ENCODE results near the gene VCAN.

The VCAN gene

DNA sequence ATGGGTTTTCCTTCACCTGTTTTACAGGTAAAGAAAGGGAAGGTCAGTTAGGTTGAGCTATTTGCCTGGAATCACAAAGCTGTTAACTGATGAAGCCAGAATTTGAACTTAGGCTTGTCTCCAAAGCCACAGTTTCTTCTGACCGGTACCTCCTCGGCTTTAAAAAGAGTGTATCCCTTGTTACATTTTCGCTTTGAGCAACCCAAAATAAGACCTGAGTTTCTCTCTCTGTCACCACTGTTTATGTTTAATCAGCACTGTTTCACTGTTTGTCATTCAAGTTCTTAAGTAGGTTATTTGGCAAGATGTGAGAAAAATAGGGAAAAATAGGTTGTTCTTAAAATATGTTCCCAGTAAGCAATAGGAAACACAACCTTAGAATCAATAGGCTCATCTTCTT, 84.6 kb downstream of the VCAN start:
- Histone ChIP-seq H3K27ac (ENCODE audit: low read depth, low read length) (no peak overlapping the region), H4K20me1 (ENCODE audit: control insufficient read depth, insufficient read depth, low read depth, low read length) (no peaks in the 10 kb centered on the region), H3K4me1 (ENCODE audit: control insufficient read depth, low read length) (no peaks in the 10 kb centered on the region), H3K36me3 (ENCODE audit: control insufficient read depth, low read length) (no peaks in the 10 kb centered on the region), H3K9me2 (replicated peaks; ENCODE audit: control insufficient read depth, low read length) (no peaks in the 10 kb centered on the region), H3K27me3 (ENCODE audit: control insufficient read depth, low read length) (0 out of 2 replicates have a peak, but pooled peaks cover 8% of the 10 kb centered on the region), H3K4me3 (ENCODE audit: low read length) (no peak overlapping the region), H3K9me3 (ENCODE audit: control insufficient read depth, insufficient read depth, low read length) (no peaks in the 10 kb centered on the region), H3F3A (ENCODE audit: control insufficient read depth, insufficient read depth) (no peaks in the 10 kb centered on the region), H3K4me2 (ENCODE audit: low read length) (no peak overlapping the region), H3K79me2 (ENCODE audit: control insufficient read depth, low read length) (no peaks in the 10 kb centered on the region)
- TF ChIP-seq EZH2phosphoT487 (IDR thresholded peaks at IDR 0.05; ENCODE audit: borderline replicate concordance, low read length) = no peak
- TF ChIP-seq, protein P1, sequence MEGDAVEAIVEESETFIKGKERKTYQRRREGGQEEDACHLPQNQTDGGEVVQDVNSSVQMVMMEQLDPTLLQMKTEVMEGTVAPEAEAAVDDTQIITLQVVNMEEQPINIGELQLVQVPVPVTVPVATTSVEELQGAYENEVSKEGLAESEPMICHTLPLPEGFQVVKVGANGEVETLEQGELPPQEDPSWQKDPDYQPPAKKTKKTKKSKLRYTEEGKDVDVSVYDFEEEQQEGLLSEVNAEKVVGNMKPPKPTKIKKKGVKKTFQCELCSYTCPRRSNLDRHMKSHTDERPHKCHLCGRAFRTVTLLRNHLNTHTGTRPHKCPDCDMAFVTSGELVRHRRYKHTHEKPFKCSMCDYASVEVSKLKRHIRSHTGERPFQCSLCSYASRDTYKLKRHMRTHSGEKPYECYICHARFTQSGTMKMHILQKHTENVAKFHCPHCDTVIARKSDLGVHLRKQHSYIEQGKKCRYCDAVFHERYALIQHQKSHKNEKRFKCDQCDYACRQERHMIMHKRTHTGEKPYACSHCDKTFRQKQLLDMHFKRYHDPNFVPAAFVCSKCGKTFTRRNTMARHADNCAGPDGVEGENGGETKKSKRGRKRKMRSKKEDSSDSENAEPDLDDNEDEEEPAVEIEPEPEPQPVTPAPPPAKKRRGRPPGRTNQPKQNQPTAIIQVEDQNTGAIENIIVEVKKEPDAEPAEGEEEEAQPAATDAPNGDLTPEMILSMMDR (IDR thresholded peaks at IDR 0.05; ENCODE audit: low read depth, low read length, poor library complexity, severe bottlenecking) = no peak

DNA sequence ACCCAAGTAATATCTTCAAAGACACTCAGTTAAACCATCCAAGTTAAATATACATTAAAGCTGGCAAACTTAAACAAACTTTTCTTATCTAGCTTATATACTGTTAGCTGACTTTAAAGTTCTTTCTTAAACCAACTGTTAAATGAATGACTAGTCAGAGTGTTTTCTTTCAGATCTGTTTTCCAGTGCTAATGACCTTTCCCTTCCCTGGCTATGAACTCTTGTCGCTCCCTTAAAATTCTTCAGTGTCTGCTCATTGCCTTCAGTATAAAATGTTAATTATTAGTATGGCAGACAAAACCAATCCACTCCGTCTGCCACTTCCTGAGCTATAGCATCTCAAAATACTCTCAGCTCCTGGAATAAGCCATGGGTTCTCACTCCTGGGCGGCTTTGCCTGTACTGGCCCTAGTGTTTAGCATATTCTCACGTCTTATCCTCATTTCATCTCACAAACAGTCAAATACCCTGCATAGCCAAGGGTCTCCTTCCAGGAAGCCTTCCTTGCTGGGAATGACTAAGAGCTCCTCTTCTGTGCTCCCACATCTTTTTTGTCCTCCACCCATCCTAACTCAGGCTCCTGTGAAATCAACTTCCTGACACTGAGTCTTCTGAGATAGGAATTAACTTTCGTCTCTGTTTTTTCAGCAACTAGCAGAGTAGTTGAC, 87.7 kb downstream of the VCAN start:
- Histone ChIP-seq H3K4me1 (ENCODE audit: control insufficient read depth, low read length) (no peaks in the 10 kb centered on the region), H3K79me2 (ENCODE audit: control insufficient read depth, low read length) (no peaks in the 10 kb centered on the region), H3K9me3 (ENCODE audit: control insufficient read depth, insufficient read depth, low read length) (no peaks in the 10 kb centered on the region), H3F3A (ENCODE audit: control insufficient read depth, insufficient read depth) (no peaks in the 10 kb centered on the region), H4K20me1 (ENCODE audit: control insufficient read depth, insufficient read depth, low read depth, low read length) (no peaks in the 10 kb centered on the region), H3K27ac (ENCODE audit: low read depth, low read length) (no peak overlapping the region), H3K9me2 (replicated peaks; ENCODE audit: control insufficient read depth, low read length) (no peaks in the 10 kb centered on the region), H3K36me3 (ENCODE audit: control insufficient read depth, low read length) (no peaks in the 10 kb centered on the region), H3K4me2 (ENCODE audit: low read length) (no peak overlapping the region), H3K27me3 (ENCODE audit: control insufficient read depth, low read length) (peaks cover 19% of the 10 kb centered on the region), H3K4me3 (ENCODE audit: low read length) (no peak overlapping the region)
- TF ChIP-seq EZH2phosphoT487 (IDR thresholded peaks at IDR 0.05; ENCODE audit: borderline replicate concordance, low read length) = no peak
- TF ChIP-seq, protein P1 (IDR thresholded peaks at IDR 0.05; ENCODE audit: low read depth, low read length, poor library complexity, severe bottlenecking) = no peak

DNA sequence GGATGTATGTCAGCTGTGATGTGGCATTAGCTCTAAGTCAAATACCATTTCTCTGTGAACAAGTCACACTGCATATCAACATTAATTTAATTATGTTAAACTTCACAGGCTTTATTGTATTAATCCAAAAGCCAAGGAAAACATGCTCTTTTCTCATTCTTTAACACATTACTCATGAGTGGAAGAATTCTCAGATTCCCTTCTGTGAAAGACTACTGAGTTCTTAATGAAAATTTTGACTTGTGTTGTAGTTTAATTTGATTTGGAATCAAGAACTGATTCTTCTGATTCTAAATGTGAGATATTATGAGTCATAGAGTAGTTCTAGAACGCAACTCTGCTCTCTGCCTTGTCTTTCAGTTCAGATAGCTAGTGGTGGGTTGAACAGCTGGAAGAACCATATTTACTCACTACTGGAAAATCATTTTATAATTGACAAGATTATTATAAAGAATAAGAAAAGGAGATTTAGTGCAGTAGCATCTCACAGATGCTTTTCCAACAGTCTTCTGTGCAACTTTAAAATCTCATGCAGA, 90.6 kb downstream of the VCAN start:
- H3K9me2 ChIP-seq (replicated peaks; ENCODE audit: control insufficient read depth, low read length) = no peaks in the 10 kb centered on the region
- no peaks in the 10 kb centered on the region for H3K4me1 ChIP-seq (ENCODE audit: control insufficient read depth, low read length)
- no peak for TF ChIP-seq EZH2phosphoT487 (IDR thresholded peaks at IDR 0.05; ENCODE audit: borderline replicate concordance, low read length)
- TF ChIP-seq, protein P1 (IDR thresholded peaks at IDR 0.05; ENCODE audit: low read depth, low read length, poor library complexity, severe bottlenecking) = no peak
- H3K27me3 ChIP-seq (ENCODE audit: control insufficient read depth, low read length) = peaks cover 19% of the 10 kb centered on the region
- H3K4me2 ChIP-seq (ENCODE audit: low read length) = no peak overlapping the region
- no peak overlapping the region for H3K4me3 ChIP-seq (ENCODE audit: low read length)
- no peaks in the 10 kb centered on the region for H3K79me2 ChIP-seq (ENCODE audit: control insufficient read depth, low read length)
- H4K20me1 ChIP-seq (ENCODE audit: control insufficient read depth, insufficient read depth, low read depth, low read length) = no peaks in the 10 kb centered on the region
- H3K36me3 ChIP-seq (ENCODE audit: control insufficient read depth, low read length) = no peaks in the 10 kb centered on the region
- H3K9me3 ChIP-seq (ENCODE audit: control insufficient read depth, insufficient read depth, low read length) = no peaks in the 10 kb centered on the region
- no peak overlapping the region for H3K27ac ChIP-seq (ENCODE audit: low read depth, low read length)
- no peaks in the 10 kb centered on the region for H3F3A ChIP-seq (ENCODE audit: control insufficient read depth, insufficient read depth)
